HG02840 (cell line): ENCODE data around the gene SELENOT.

Experiments used
- ATAC-seq: cut with Tn5 transposase; IDR thresholded peaks from one replicate; pipeline ENCODE4 v1.9.1; 2021; ENCODE audit warnings: mild to moderate bottlenecking, moderate library complexity, moderate number of reproducible peaks; ENCODE audit not compliant: unreplicated experiment, low FRiP score

The SELENOT gene

DNA sequence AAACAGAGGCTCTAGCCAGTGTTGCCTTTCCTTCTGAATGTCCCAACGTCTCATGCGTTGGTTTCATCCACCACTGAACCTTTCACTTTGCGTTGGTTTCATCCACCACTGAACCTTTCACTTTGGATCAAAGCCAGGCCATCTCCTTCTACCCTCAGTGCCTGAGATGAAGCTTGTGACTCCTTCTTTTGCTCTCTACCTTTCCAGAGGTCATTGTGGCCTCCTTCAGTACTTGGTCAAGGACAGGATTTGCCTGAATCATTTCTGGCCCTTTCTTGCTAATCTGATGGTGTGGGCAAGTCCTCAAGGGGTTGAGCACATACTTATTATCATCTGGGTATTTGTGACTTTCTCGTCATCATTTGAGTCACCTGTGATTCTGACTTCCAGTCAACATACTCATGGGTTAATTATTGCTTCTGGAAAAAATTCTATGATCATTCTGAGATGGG is 50.0 kb downstream of the SELENOT start:
- peak; percentile 70 for ATAC-seq

DNA sequence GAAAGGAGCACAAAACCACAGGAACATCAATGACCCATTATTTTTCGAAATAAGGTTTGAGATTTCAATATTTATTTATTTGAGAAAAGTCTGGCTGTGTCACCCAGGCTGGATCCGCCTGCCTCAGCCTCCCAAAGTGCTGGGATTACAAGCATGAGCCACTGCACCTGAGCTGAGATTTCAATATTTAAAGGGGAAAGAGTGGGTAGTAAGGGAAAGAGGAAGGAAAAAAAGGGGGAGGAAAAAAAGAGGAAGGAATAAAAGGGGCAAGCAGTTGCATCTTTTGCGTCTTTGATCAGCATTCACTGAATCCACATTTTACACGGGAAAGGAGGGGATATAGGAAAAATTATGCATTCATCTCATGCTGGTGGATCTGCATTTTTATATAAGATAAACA is 53.2 kb downstream of the SELENOT start:
- no peak for ATAC-seq

- ATAC-seq = no peak
These were observed 59.5 kb downstream of the SELENOT start for GRCh38 chr3:150662410-150663200.

- no peak for ATAC-seq
These were observed 60.3 kb downstream of the SELENOT start for GRCh38 chr3:150663461-150663860.

GRCh38 chr3:150666167-150666566 is 63.0 kb downstream of the SELENOT start:
- ATAC-seq = no peak

DNA sequence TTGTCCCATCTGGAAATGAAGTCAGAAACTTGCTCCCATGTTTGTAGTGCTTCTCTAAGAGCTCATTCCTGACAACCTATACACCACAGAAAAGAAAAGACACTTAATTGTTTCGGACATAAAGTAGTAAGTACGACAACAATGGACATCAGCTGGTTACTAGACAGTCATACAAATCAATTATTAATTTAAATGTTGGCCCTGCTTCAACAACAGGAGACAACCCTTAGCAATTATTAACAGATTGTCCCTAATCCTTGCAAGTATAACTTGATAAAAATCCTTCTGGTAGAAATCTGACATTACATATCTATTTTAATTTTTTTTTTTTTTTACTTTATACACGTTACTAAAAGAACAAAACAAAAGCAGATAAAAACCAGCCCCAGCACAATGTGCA is 70.8 kb downstream of the SELENOT start:
- no peak for ATAC-seq

- ATAC-seq = no peak
These were observed 72.5 kb downstream of the SELENOT start for GRCh38 chr3:150675587-150675986.
